Medulla oblongata (tissue), 1 donor: ENCODE results near the gene AQP12A.

Source experiments
- DNase-seq: peaks from one replicate; pipeline ENCODE4 v3.0.0-alpha.2; 2015; ENCODE audit errors: extremely low spot score

The AQP12A gene

DNA sequence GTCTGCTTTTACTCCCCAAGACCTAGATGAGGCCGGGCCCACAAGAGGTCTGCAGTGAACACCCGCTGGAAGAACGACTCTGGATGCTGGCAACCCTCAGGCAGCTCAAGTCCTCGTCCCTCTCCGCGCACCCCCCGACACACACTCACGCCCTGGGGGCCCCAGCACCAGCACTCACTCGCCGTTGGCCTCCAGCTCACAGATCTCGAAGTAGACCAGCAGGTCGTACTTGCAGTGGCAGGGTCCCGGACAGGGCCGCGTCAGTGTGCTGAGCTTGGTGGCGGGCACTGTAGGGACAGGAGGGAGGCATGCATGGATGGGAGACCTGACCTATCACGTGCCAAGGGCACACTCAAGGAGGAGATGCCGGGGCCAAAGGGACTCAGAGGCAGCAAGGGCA lies 49.4 kb downstream of the AQP12A start:
- no peak for DNase-seq

GRCh38 chr2:240742602-240743095 lies 51.0 kb downstream of the AQP12A start:
- DNase-seq = no peak

DNA sequence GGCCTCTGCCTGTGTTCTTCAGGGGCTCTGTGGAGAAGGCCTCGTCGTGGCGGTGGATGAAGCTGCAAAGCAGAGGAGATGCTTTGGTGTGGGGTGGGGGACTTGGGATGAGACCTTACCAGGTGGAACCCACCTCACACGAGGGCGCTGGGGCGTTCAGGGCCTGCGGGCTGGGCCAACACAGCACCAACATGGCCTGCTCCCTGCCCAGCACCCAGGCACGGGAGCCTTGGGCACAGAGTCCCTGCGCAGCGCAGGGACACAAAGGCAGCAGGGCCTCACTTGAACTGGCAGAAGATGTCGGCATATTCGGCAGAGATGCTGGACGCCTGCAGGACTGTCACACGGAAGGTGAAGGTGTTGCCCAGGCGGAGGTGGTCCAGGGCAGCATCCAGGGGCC lies 53.8 kb downstream of the AQP12A start:
- no peak for DNase-seq

- DNase-seq = no peak
These were observed 54.3 kb downstream of the AQP12A start for GRCh38 chr2:240745962-240746361.

DNA sequence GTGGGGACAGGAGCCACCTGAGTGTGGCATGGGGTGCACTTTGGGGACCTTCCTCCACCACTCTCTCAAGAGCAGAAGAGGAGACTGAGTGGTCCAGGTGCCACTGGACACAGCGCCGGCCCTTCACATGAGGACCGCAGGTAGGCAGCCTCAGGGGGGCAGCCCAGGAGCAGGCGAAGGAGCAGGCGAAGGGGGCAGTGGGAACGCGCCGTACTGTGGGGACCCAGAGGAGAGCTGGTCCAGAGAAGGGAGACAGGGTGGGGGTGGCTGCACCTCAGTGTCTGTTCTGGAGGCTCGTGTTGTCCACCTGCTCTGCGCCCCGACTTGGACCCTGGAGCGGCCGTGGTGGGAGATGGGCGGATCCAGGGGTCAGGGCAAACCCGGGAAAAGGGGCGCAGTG lies 55.0 kb downstream of the AQP12A start:
- no peak for DNase-seq

GRCh38 chr2:240747256-240747655 lies 55.6 kb downstream of the AQP12A start:
- DNase-seq = no peak
